IMR-90 (cell line): ENCODE data around the gene ELOVL5. TPM values are rescaled to one million over a fixed set of nuclear protein-coding genes. Genes with fewer than 3 reads are reported as not detected.

Experiments
- ATAC-seq: fragments of 200-7000 bp; cut with Tn5 transposase; 2 replicates; pipeline ENCODE4 v1.9.1; 2020; ENCODE audit warnings: low read depth, mild to moderate bottlenecking, moderate library complexity
- BruUV-seq: library from RNA; stranded (reverse); fragments of 400-500 nt; replicated peaks from 2 replicates; lab custom pipeline; 2021; lab: Mats Ljungman, UMichigan
- CTCF ChIA-PET: fragments of 300-600 bp; formaldehyde crosslinking; extraction: SDS; loops from one replicate; lab custom pipeline; 2021; ENCODE audit warnings: antibody characterized with exemption; lab: Yijun Ruan, JAX
- POLR2A ChIA-PET: fragments of 300-600 bp; sonication (Branson Sonifier 250); formaldehyde crosslinking; loops from one replicate; lab custom pipeline; 2022; ENCODE audit warnings: antibody characterized with exemption; ENCODE audit not compliant: unreplicated experiment; lab: Charles Lee
- DNase-seq: peaks from one replicate; pipeline ENCODE4 v3.0.0; 2013
- H2AFZ ChIP-seq: replicated peaks from 2 replicates; pipeline ENCODE3; 2013; ENCODE audit warnings: low read length, mild to moderate bottlenecking; ENCODE audit not compliant: poor library complexity
- H2AK5ac ChIP-seq: 2 replicates; pipeline ENCODE4 v1.6.1; 2013; ENCODE audit warnings: low read depth, low read length, inconsistent platforms
- H2AK9ac ChIP-seq: replicated peaks from 2 replicates; pipeline ENCODE3; 2013; ENCODE audit warnings: mild to moderate bottlenecking, low read depth, low read length, moderate library complexity; ENCODE audit not compliant: poor library complexity
- H2BK120ac ChIP-seq: 2 replicates; pipeline ENCODE4 v1.6.1; 2013; ENCODE audit warnings: low read depth, low read length, inconsistent platforms
- H2BK15ac ChIP-seq: 3 replicates; pipeline ENCODE4 v1.6.1; 2013; ENCODE audit warnings: low read depth, low read length, inconsistent platforms
- H2BK20ac ChIP-seq: 2 replicates; pipeline ENCODE4 v1.6.1; 2013; ENCODE audit warnings: low read depth, mild to moderate bottlenecking, inconsistent platforms, low read length, moderate library complexity
- H2BK5ac ChIP-seq: 2 replicates; pipeline ENCODE4 v1.6.1; 2013; ENCODE audit warnings: mild to moderate bottlenecking, low read depth, low read length, inconsistent platforms; ENCODE audit not compliant: poor library complexity, severe bottlenecking
- H3K14ac ChIP-seq: replicated peaks from 2 replicates; pipeline ENCODE4 v1.6.1; 2013; ENCODE audit warnings: low read depth, low read length, inconsistent platforms
- H3K18ac ChIP-seq: 2 replicates; pipeline ENCODE4 v1.6.1; 2013; ENCODE audit warnings: low read depth, low read length, control low read depth
- H3K23ac ChIP-seq: 2 replicates; pipeline ENCODE4 v1.6.1; 2013; ENCODE audit warnings: low read depth, low read length, inconsistent platforms
- H3K27ac ChIP-seq: 2 replicates; pipeline ENCODE4 v1.5.1; 2013; ENCODE audit warnings: mild to moderate bottlenecking, control low read depth, low read length; ENCODE audit not compliant: insufficient read depth
- H3K27me3 ChIP-seq: 2 replicates; pipeline ENCODE4 v1.6.1; 2013; ENCODE audit warnings: low read length; ENCODE audit not compliant: control insufficient read depth, insufficient read depth
- H3K36me3 ChIP-seq: 2 replicates; pipeline ENCODE4 v1.6.1; 2013; ENCODE audit warnings: low read length, mixed read lengths; ENCODE audit not compliant: control insufficient read depth, insufficient read depth
- H3K4ac ChIP-seq: 2 replicates; pipeline ENCODE4 v1.6.1; 2013; ENCODE audit warnings: low read depth, low read length, inconsistent platforms
- H3K4me1 ChIP-seq: 2 replicates; pipeline ENCODE4 v1.6.1; 2013; ENCODE audit warnings: low read length, mixed read lengths; ENCODE audit not compliant: control insufficient read depth, insufficient read depth
- H3K4me2 ChIP-seq: 2 replicates; pipeline ENCODE4 v1.6.1; 2013; ENCODE audit warnings: low read depth, mild to moderate bottlenecking, control low read depth, low read length, moderate library complexity
- H3K4me3 ChIP-seq: 2 replicates; pipeline ENCODE4 v1.5.1; 2013; ENCODE audit warnings: low read depth, mild to moderate bottlenecking, control low read depth, low read length, moderate library complexity; ENCODE audit not compliant: insufficient read depth
- H3K56ac ChIP-seq: 2 replicates; pipeline ENCODE4 v1.6.1; 2013; ENCODE audit warnings: low read length, inconsistent platforms; ENCODE audit not compliant: insufficient read depth; ENCODE audit errors: extremely low read depth
- H3K79me1 ChIP-seq, 2 experiments: 2 replicates each; pipeline ENCODE4 v1.6.1; 2013; ENCODE audit warnings: low read length in 2 of 2, inconsistent platforms in 1 of 2, low read depth in 1 of 2
- H3K9ac ChIP-seq: 2 replicates; pipeline ENCODE4 v1.6.1; 2013; ENCODE audit warnings: low read depth, low read length, control low read depth
- H3K9me1 ChIP-seq: 2 replicates; pipeline ENCODE4 v1.6.1; 2013; ENCODE audit warnings: low read length, inconsistent platforms; ENCODE audit not compliant: insufficient read depth
- H3K9me3 ChIP-seq: 2 replicates; pipeline ENCODE4 v1.6.1; 2013; ENCODE audit warnings: low read length; ENCODE audit not compliant: control insufficient read depth, insufficient read depth
- H4K20me1 ChIP-seq: 2 replicates; pipeline ENCODE4 v1.6.1; 2013; ENCODE audit warnings: low read length, inconsistent platforms; ENCODE audit not compliant: insufficient read depth
- H4K5ac ChIP-seq: 2 replicates; pipeline ENCODE4 v1.6.1; 2013; ENCODE audit warnings: mild to moderate bottlenecking, low read depth, low read length, control low read depth
- H4K8ac ChIP-seq, 2 experiments: 2 replicates each; pipeline ENCODE4 v1.6.1; 2013; ENCODE audit warnings: low read depth in 2 of 2, low read length in 2 of 2, control low read depth in 1 of 2, inconsistent platforms in 1 of 2
- H4K91ac ChIP-seq: 2 replicates; pipeline ENCODE4 v1.6.1; 2013; ENCODE audit warnings: low read depth, low read length, inconsistent platforms; ENCODE audit not compliant: insufficient read depth
- BHLHE40 ChIP-seq: fragments of 150-350 bp; IDR thresholded peaks from 2 replicates; pipeline ENCODE4 v1.6.1; 2016; ENCODE audit warnings: mild to moderate bottlenecking, low read depth, low read length
- CHD1 ChIP-seq: IDR thresholded peaks from 2 replicates; pipeline ENCODE4 v1.6.1; 2012; ENCODE audit warnings: low read depth, low read length, improper control_type of control experiment
- FOS ChIP-seq: fragments of 150-350 bp; IDR thresholded peaks from 2 replicates; pipeline ENCODE4 v1.6.1; 2016; ENCODE audit warnings: low read depth, low read length
- MAFK ChIP-seq: IDR thresholded peaks from 2 replicates; pipeline ENCODE4 v1.6.1; 2012; ENCODE audit warnings: low read depth, low read length, improper control_type of control experiment
- MAZ ChIP-seq: IDR thresholded peaks from 2 replicates; pipeline ENCODE4 v1.6.1; 2012; ENCODE audit warnings: low read depth, mild to moderate bottlenecking, low read length, improper control_type of control experiment, moderate library complexity, borderline replicate concordance
- MXI1 ChIP-seq: IDR thresholded peaks from 2 replicates; pipeline ENCODE4 v1.6.1; 2012; ENCODE audit warnings: low read depth, mild to moderate bottlenecking, low read length, moderate library complexity, borderline replicate concordance
- NFE2L2 ChIP-seq: fragments of 150-350 bp; IDR thresholded peaks from 2 replicates; pipeline ENCODE4 v1.6.1; 2016; ENCODE audit warnings: low read depth, mild to moderate bottlenecking, low read length
- POLR2A ChIP-seq: IDR thresholded peaks from 2 replicates; pipeline ENCODE4 v1.6.1; 2012; ENCODE audit warnings: mild to moderate bottlenecking, low read depth, low read length
- RAD21 ChIP-seq: IDR thresholded peaks from 2 replicates; pipeline ENCODE4 v1.6.1; 2012; ENCODE audit warnings: low read length, improper control_type of control experiment
- RCOR1 ChIP-seq: IDR thresholded peaks from 2 replicates; pipeline ENCODE4 v1.6.1; 2012; ENCODE audit warnings: mild to moderate bottlenecking, low read length, improper control_type of control experiment; ENCODE audit not compliant: insufficient replicate concordance
- RFX5 ChIP-seq: IDR thresholded peaks from 2 replicates; pipeline ENCODE4 v1.8.0; 2012; ENCODE audit warnings: low read depth, mild to moderate bottlenecking, low read length, moderate library complexity
- SMC3 ChIP-seq: fragments of 150-350 bp; IDR thresholded peaks from 2 replicates; pipeline ENCODE4 v1.6.1; 2016; ENCODE audit warnings: low read depth, mild to moderate bottlenecking, antibody characterized with exemption, low read length, moderate library complexity
- WGBS, 2 experiments: methylation state at CpG; one replicate each; pipeline versions ENCODE4 v1.1.5 to v1.1.7; 2013; ENCODE audit warnings: missing lambda C conversion rate in 2 of 2; ENCODE audit not compliant: insufficient read length in 1 of 2; ENCODE audit errors: extremely low coverage in 2 of 2; 5-methylcytosine and 5-hydroxymethylcytosine counted together
- dilution Hi-C: fragments of 300-500 bp; cut with HindIII; formaldehyde crosslinking; loops from one replicate; pipeline ENCODE4 v1.14.3; 2018; ENCODE audit warnings: low sequenced_read_pairs; ENCODE audit not compliant: unreplicated experiment
- in situ Hi-C: fragments of 300-500 bp; cut with MboI; formaldehyde crosslinking; loops from 3 replicates; pipeline ENCODE4 v1.14.3; 2019; ENCODE audit warnings: low sequenced_read_pairs, inconsistent platforms, mixed read lengths
- intact Hi-C: fragments of 100-400 bp; cut with micrococcal nuclease; formaldehyde crosslinking; loops from 2 replicates; pipeline ENCODE4 v1.10.0; 2022
- polyA plus RNA-seq, 3 experiments: library from polyadenylated mRNA; depleted of rRNA; stranded (reverse); fragments of >200 nt; gene quantifications; 2 replicates each; pipeline ENCODE4 v1.2.3, GENCODE V29; 2012; ENCODE audit warnings: low replicate concordance in 1 of 3
- total RNA-seq: library from RNA; depleted of rRNA; stranded (reverse); fragments of >200 nt; gene quantifications from 2 replicates; pipeline ENCODE4 v1.2.3, GENCODE V29; 2012
- TF ChIP-seq, protein P1 (sequence below): fragments of 150-350 bp; IDR thresholded peaks from 2 replicates; pipeline ENCODE4 v1.6.1; 2016; ENCODE audit warnings: low read depth, mild to moderate bottlenecking, low read length, moderate library complexity, borderline replicate concordance
- TF ChIP-seq, protein P2 (sequence below): conservative IDR thresholded peaks from 2 replicates; pipeline ENCODE4 v1.5.1; 2012; ENCODE audit warnings: mild to moderate bottlenecking, low read depth, low read length, improper control_type of control experiment
- TF ChIP-seq, protein P3 (sequence below): fragments of 150-350 bp; IDR thresholded peaks from 2 replicates; pipeline ENCODE4 v1.6.1; 2017; ENCODE audit warnings: mild to moderate bottlenecking, antibody characterized with exemption, low read length, low read depth

The ELOVL5 gene
- total and polyA plus RNA-seq, 2 of the 4 experiments (the other 2 are of a cell fraction) = 32.1 to 42.3 TPM

DNA sequence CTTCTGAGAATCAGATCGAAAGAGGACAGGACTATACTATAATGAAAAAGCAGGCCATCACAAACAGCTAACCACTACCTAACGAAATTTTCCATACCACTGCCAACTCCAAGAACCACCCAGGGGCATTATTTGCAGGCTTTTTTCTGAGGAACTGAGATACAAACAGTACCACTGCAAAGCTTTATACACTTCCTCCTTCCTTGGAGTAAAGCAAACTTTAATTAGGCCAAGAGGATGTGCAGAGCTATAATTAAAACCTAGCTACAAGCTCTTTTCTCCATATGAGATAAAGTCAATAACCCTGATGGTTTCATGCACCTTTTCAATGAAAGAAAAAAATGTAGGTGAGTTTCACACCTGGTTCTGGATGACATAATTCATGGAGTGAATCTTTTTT is 68.5 kb downstream of the ELOVL5 start:
- ATAC-seq = no peak
- POLR2A ChIA-PET = no interaction called here
- WGBS, 2 experiments = 100% methylated on average over 1 of the region's 2 CpGs; no CpG with 5 or more reads in 1 of the 2 experiments

More for the DNA sequence above, 68.5 kb downstream of the ELOVL5 start:
- Histone ChIP-seq H2BK5ac (no peak overlapping the region), H3K18ac (no peak overlapping the region), H2AK5ac (no peak overlapping the region), H3K36me3 (peaks cover 9% of the 10 kb centered on the region), H4K5ac (no peak overlapping the region), H3K14ac (no peak overlapping the region), H3K23ac (no peak overlapping the region), H2BK20ac (no peak overlapping the region), H3K4me1 (peaks cover 3% of the 10 kb centered on the region; the same call in 1 of the 2 replicates), H2AFZ (no peak overlapping the region), H2BK15ac (no peak overlapping the region), H2AK9ac (no peak overlapping the region), H3K4me3 (no peak overlapping the region), H4K91ac (no peak overlapping the region), H4K20me1 (no peaks in the 10 kb centered on the region; the same call in 1 of the 2 replicates), H3K4me2 (no peak overlapping the region), H3K9me1 (0 out of 2 replicates have a peak, but pooled peaks cover 5% of the 10 kb centered on the region), H3K56ac (no peak overlapping the region), H3K79me1 (peaks cover 35 to 51% of the 10 kb centered on the region in 2 experiments), H3K4ac (no peak overlapping the region), H3K9me3 (no peaks in the 10 kb centered on the region), H3K9ac (no peak overlapping the region), H4K8ac (no peak overlapping the region), H2BK120ac (no peak overlapping the region), H3K27ac (no peak overlapping the region), H3K27me3 (no peaks in the 10 kb centered on the region)
- in situ Hi-C loops (no loop called here), intact Hi-C loops (loop anchor here (10.0 kb wide), 1 partner anchor 155 kb away; no protein-coding TSS in a partner anchor), dilution Hi-C loops (no loop called here)
- TF ChIP-seq NFE2L2 (no peak), CHD1 (no peak), RFX5 (no peak), MXI1 (no peak), MAFK (no peak), BHLHE40 (no peak), FOS (no peak), SMC3 (no peak), POLR2A (no peak), RCOR1 (no peak), RAD21 (no peak), MAZ (no peak)
- TF ChIP-seq, protein P1, sequence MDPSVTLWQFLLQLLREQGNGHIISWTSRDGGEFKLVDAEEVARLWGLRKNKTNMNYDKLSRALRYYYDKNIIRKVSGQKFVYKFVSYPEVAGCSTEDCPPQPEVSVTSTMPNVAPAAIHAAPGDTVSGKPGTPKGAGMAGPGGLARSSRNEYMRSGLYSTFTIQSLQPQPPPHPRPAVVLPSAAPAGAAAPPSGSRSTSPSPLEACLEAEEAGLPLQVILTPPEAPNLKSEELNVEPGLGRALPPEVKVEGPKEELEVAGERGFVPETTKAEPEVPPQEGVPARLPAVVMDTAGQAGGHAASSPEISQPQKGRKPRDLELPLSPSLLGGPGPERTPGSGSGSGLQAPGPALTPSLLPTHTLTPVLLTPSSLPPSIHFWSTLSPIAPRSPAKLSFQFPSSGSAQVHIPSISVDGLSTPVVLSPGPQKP = no peak
- TF ChIP-seq, protein P2, sequence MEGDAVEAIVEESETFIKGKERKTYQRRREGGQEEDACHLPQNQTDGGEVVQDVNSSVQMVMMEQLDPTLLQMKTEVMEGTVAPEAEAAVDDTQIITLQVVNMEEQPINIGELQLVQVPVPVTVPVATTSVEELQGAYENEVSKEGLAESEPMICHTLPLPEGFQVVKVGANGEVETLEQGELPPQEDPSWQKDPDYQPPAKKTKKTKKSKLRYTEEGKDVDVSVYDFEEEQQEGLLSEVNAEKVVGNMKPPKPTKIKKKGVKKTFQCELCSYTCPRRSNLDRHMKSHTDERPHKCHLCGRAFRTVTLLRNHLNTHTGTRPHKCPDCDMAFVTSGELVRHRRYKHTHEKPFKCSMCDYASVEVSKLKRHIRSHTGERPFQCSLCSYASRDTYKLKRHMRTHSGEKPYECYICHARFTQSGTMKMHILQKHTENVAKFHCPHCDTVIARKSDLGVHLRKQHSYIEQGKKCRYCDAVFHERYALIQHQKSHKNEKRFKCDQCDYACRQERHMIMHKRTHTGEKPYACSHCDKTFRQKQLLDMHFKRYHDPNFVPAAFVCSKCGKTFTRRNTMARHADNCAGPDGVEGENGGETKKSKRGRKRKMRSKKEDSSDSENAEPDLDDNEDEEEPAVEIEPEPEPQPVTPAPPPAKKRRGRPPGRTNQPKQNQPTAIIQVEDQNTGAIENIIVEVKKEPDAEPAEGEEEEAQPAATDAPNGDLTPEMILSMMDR = no peak
- TF ChIP-seq, protein P3, sequence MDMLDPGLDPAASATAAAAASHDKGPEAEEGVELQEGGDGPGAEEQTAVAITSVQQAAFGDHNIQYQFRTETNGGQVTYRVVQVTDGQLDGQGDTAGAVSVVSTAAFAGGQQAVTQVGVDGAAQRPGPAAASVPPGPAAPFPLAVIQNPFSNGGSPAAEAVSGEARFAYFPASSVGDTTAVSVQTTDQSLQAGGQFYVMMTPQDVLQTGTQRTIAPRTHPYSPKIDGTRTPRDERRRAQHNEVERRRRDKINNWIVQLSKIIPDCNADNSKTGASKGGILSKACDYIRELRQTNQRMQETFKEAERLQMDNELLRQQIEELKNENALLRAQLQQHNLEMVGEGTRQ = no peak
- DNase-seq = no peak
- CTCF ChIA-PET = no interaction called here
- BruUV-seq = no TSS peak
